Neural progenitor cell (in vitro differentiated cells): ENCODE measurements around the gene MAVS.
"Not testable (repeated sequence)": the region's sequence is repeated elsewhere in the genome, so short reads cannot be mapped to it uniquely, and the experiment has no call there.

Experiments used
- CTCF ChIP-seq: fragments of 200-600 bp; sonication (generic); IDR thresholded peaks from 2 replicates; pipeline ENCODE4 v1.5.1; 2017; ENCODE audit warnings: antibody characterized with exemption, mild to moderate bottlenecking
- EZH2phosphoT487 ChIP-seq: fragments of 200-600 bp; sonication (generic); IDR thresholded peaks from 2 replicates; pipeline ENCODE4 v1.6.1; 2017; ENCODE audit warnings: antibody characterized with exemption

- TF ChIP-seq CTCF, EZH2phosphoT487: not testable (repeated sequence)
Measured at GRCh38 chr20:3843990-3844619, 2.5 kb upstream of the MAVS start.
